HG03280 (cell line): Measurements from ENCODE around the gene MYH7B.

Experiments
- ATAC-seq: cut with Tn5 transposase; IDR thresholded peaks from one replicate; pipeline ENCODE4 v1.9.1; 2021; ENCODE audit warnings: mild to moderate bottlenecking, moderate library complexity; ENCODE audit not compliant: unreplicated experiment

The MYH7B gene

GRCh38 chr20:34955231-34956040 is at the start of gene MYH7B, which contains the start of gene GSS:
Gene MYH7B (plus strand): TSS chr20:34955868. CDS start chr20:34978006, 22,138 bp downstream.
Gene GSS (minus strand): TSS chr20:34955806. CDS start chr20:34951852, 3,954 bp downstream.
- peak; percentile 87 for ATAC-seq

- no peak for ATAC-seq
Measured at GRCh38 chr20:34907616-34908469, 47.8 kb upstream of the MYH7B start.

- ATAC-seq = no peak
Measured at GRCh38 chr20:34915131-34915530, 40.5 kb upstream of the MYH7B start.

- ATAC-seq = no peak
Measured at GRCh38 chr20:34915749-34916455, 39.8 kb upstream of the MYH7B start.

- no peak for ATAC-seq
Measured at GRCh38 chr20:34916774-34917354, 38.8 kb upstream of the MYH7B start.

- ATAC-seq = no peak
Measured at GRCh38 chr20:34920055-34920454, 35.6 kb upstream of the MYH7B start.

- ATAC-seq = no peak
Measured at GRCh38 chr20:34921436-34921835, 34.2 kb upstream of the MYH7B start.

- no peak for ATAC-seq
Measured at GRCh38 chr20:34922654-34923381, 32.9 kb upstream of the MYH7B start.

- no peak for ATAC-seq
Measured at GRCh38 chr20:34923414-34923813, 32.3 kb upstream of the MYH7B start.

GRCh38 chr20:34925341-34925740 is 30.3 kb upstream of the MYH7B start:
- ATAC-seq = no peak

GRCh38 chr20:34925981-34926380 is 29.7 kb upstream of the MYH7B start:
- no peak for ATAC-seq

GRCh38 chr20:34926581-34926980 is 29.1 kb upstream of the MYH7B start:
- ATAC-seq = no peak

GRCh38 chr20:34927736-34928135 is 27.9 kb upstream of the MYH7B start:
- no peak for ATAC-seq

- no peak for ATAC-seq
Measured at GRCh38 chr20:34928411-34928810, 27.3 kb upstream of the MYH7B start.

GRCh38 chr20:34931771-34932170 is 23.9 kb upstream of the MYH7B start:
- ATAC-seq = no peak

- ATAC-seq = no peak
Measured at GRCh38 chr20:34938466-34939163, 17.1 kb upstream of the MYH7B start.

- ATAC-seq = no peak
Measured at GRCh38 chr20:34940081-34940481, 15.6 kb upstream of the MYH7B start.

GRCh38 chr20:34941226-34941625 is 14.4 kb upstream of the MYH7B start:
- no peak for ATAC-seq

- ATAC-seq = no peak
Measured at GRCh38 chr20:34942301-34942700, 13.4 kb upstream of the MYH7B start.
